Sigmoid colon (tissue), 4 donors: Measurements from ENCODE around the gene SSBP3.

Source experiments
- CTCF ChIP-seq, 4 experiments: fragments of 450-650 bp in 3 of 4; fragments of 200-600 bp in 1 of 4; IDR thresholded peaks; one replicate each; pipeline ENCODE4 v1.5.1; 2016 to 2019; ENCODE audit warnings: antibody characterized with exemption in 4 of 4, mild to moderate bottlenecking in 3 of 4, moderate library complexity in 2 of 4
- EP300 ChIP-seq, 4 donors: sonication (generic); formaldehyde crosslinking; IDR thresholded peaks; one replicate each; pipeline ENCODE4 v1.6.1; 2017; ENCODE audit warnings: antibody characterized with exemption in 4 of 4
- POLR2A ChIP-seq, 2 donors: fragments of 450-650 bp; IDR thresholded peaks; one replicate each; pipeline ENCODE4 v1.6.1; 2016; ENCODE audit warnings: antibody characterized with exemption in 2 of 2, mild to moderate bottlenecking in 2 of 2, moderate library complexity in 2 of 2
- POLR2AphosphoS5 ChIP-seq, 4 donors: sonication (generic); formaldehyde crosslinking; IDR thresholded peaks; one replicate each; pipeline ENCODE4 v1.6.1; 2017; ENCODE audit warnings: antibody characterized with exemption in 4 of 4

- no peak for TF ChIP-seq CTCF (IDR thresholded peaks at IDR 0.05)
- TF ChIP-seq POLR2A (IDR thresholded peaks at IDR 0.05): no peak
- no peak for TF ChIP-seq EP300 (IDR thresholded peaks at IDR 0.05)
- TF ChIP-seq POLR2AphosphoS5 (IDR thresholded peaks at IDR 0.05): no peak
These were observed 184.2 kb downstream of the SSBP3 start for GRCh38 chr1:54221867-54222484.
